Measurements from ENCODE around the gene REXO5. TPM values are rescaled to one million over a fixed set of nuclear protein-coding genes. Genes with fewer than 3 reads are reported as not detected.

Gene REXO5
- total RNA-seq, 2 donors from 2014 or later = 2.3 to 3.5 TPM

DNA sequence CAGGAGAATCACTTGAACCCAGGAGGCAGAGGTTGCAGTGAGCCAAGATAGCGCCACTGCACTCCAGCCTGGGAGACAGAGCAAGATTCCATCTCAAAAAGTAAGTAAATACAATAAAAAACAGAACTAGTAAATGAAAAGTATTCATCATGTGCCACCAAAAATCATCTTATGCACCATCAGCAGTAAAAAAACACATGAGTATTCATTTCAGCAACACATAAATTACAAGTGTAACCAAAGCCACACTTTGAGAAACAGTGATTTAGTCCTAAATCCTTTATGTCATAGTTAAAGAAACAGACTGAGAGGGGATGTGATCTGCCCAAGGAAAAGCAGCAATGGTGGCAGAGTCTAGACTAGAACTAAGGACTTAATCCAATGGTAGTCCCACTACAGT is 80.9 kb downstream of the REXO5 start:
- ATAC-seq (no peak), DNase-seq (no peak)
- intact Hi-C loops (cut with DNase I) = no loop called here

DNA sequence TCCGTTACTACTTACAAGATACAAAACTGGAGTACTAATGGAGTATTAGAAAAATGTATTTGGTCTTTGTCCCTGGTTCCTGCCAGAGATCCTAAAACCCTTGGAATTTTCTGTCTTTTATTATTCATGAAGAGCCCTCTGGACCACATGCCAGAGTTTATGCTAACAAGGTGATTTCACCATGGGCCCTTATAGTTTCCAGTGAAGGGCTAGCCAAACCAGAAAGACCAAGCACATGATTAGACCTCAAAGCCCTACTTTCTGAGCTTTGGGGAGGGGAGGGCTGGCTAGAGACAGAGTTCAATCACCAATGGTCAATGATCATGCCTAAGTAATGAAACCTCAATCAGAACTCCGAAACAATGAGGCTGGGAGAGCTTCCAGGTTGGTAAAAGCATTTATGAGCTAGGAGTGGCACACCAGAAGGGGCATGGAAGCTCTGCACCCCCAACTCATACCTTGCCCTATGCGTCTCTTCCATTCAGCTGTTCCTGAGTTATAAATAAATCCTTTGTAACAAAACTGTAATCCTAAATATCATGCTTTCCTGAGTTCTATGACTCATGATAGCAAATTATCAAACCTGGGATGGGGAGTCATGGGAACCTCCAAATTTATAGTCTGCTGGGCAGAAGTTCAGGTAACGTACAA is 83.4 kb downstream of the REXO5 start:
- ATAC-seq (no peak), DNase-seq (no peak)
- intact Hi-C loops (cut with DNase I) = no loop called here

DNA sequence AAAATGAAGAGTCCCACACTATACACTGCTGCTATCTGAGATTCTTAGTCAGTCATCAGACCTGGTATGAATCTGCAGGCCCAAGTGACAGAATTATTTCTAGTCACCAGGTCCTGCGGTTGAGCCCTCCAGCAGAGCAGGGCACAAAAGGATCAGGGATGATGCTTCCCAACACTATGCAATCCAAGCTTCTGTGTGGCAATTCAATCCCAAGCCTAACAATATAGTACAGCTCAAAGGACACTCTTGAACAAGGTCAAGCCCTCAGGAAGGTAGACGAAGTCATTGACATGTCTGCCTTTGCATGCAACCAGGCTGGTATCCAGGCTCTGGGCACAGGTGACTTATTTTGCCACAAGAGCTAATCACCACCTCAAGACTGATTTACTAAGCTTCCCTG is 88.1 kb downstream of the REXO5 start:
- DNase-seq (no peak), ATAC-seq (no peak)
- intact Hi-C loops (cut with DNase I) = no loop called here

DNA sequence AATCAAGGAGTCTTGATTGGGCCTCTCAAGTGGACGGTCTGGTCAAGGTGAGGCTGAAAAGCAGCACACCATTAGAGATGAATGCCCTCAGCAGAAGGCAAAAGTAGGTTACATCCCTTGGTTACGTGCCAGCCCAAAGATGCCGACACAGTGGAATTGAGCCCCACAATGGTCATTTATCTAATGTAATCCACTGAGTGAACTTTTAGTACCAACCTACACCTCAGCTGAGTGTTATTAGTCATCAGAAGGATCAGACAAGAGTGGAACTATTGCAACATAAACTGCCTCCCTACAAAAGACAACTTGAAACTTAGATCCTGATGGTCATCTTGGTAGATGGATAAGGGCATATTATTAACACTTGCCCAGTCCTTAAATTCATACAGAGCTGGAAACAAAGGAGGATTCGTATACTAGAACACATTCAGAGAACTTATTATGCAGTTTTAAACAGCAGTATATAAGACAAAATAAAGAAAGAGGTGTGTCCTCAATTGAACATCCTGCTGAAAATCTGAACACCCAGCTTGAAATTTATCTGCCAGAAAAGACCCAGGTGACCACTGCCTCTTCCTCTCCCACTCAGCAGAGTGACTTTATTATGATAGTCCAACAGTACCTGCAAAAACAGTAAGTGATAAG is 91.0 kb downstream of the REXO5 start:
- ATAC-seq (peak in 1 of 2 donors; percentile 1), DNase-seq (peak; percentile 46)
- intact Hi-C loops (cut with DNase I) = loop anchor here in 1 of 2 donors (5.0 kb wide), 1 partner anchor 45 kb away; no protein-coding TSS in a partner anchor

DNA sequence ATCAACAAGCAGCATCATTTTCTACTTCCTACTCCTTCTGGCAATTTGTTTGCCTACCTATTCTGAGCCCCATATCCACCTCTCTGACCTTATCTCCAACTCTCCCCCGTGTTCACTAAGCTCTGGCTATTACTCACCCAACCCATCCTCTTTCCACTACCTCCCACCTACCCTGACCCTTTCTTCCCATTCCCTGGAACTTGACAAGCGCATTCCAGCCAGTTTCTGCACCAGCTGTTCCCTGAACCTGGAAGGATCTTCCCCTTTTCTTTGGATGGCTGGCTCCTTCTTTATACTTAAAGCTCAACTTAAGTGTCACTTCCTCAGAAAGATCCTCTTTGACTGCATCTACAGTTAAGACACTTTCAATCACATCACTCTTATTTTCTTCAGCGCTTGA is 91.6 kb downstream of the REXO5 start:
- no peak for ATAC-seq
- intact Hi-C loops (cut with DNase I) = loop anchor here in 1 of 2 donors (5.0 kb wide), 1 partner anchor 46 kb away; no protein-coding TSS in a partner anchor
- DNase-seq = no peak

DNA sequence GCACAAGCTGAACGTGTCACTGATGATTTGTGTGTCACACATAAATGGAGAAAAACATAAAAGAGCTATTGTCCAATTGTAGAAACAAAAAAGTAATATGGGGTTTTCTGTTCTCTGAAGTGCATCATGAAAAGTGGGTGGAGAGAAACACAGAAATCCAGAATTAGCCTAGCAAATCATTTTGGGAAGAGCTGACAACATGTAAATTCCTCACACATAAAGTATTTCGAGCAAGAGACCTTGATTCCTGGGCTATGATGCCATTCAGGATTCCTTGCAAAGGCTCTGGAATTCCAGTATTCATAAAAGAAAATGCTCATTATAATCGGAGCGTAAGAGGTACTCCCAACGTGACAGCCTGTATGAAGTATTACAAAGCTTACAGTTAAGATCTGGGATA is 92.7 kb downstream of the REXO5 start:
- intact Hi-C loops (cut with DNase I) = loop anchor here in 1 of 2 donors (5.0 kb wide), 1 partner anchor 47 kb away; no protein-coding TSS in a partner anchor
- ATAC-seq (no peak), DNase-seq (no peak)

Other genes with a start within 250 kb of the REXO5 start
- gene ACSM2B, start 230.2 kb upstream of the REXO5 start, total RNA-seq = under 1 TPM in 1 of 2 donors, not detected in 1; 0.41 TPM
- gene ACSM1, start 108.8 kb upstream of the REXO5 start, total RNA-seq = not detected
- 10 to 100 TPM; 17.3 to 20.3 TPM for gene THUMPD1, start 64.7 kb upstream of the REXO5 start, total RNA-seq
- 10 to 100 TPM in 1 of 2 donors, 1 to 10 TPM in 1; 8.9 to 11.8 TPM for gene ACSM3, start 42.5 kb upstream of the REXO5 start, total RNA-seq
- gene ERI2, start 55 bp upstream of the REXO5 start, total RNA-seq = 10 to 100 TPM in 1 of 2 donors, 1 to 10 TPM in 1; 7.2 to 10.9 TPM
- gene DCUN1D3, start 93.8 kb downstream of the REXO5 start, total RNA-seq = 10 to 100 TPM; 15.6 to 27.4 TPM
- 10 to 100 TPM; 32.6 TPM for gene LYRM1, start 94.2 kb downstream of the REXO5 start, total RNA-seq